Measurements from ENCODE around the gene HSF5. TPM values are rescaled to one million over a fixed set of nuclear protein-coding genes. Genes with fewer than 3 reads are reported as not detected.
A peak's percentile ranks its signal among the peaks of the same experiment; 100 is the strongest.

Gene HSF5
- total and polyA plus RNA-seq, 7 experiments from 2014 or later: 0.34 to 4.0 (median 3.0) TPM

- peaks cover 7 to 17% (median 14%) of the 10 kb centered on the region in 7 donors for H3K4me1 Mint-ChIP-seq
- Histone ChIP-seq H3K9me3 (ENCODE audit: control insufficient read depth in 2 of 3, low read length in 3 of 3) (no peaks in the 10 kb centered on the region), H3K4me1 (ENCODE audit: control insufficient read depth in 2 of 2, insufficient read depth in 2 of 2, low read length in 2 of 2) (peaks cover 0 to 9% of the 10 kb centered on the region in 2 donors), H3K36me3 (ENCODE audit: control insufficient read depth in 2 of 3, insufficient read depth in 3 of 3, low read length in 3 of 3) (no peaks in the 10 kb centered on the region), H3K4me3 (ENCODE audit: low read length) (no peak overlapping the region), H3K27me3 (ENCODE audit: control insufficient read depth in 2 of 2, insufficient read depth in 2 of 2, low read length in 2 of 2) (no peaks in the 10 kb centered on the region), H3K27ac (ENCODE audit: low read depth, low read length) (no peak overlapping the region)
- ATAC-seq: no peak
- POLR2A ChIA-PET: interaction anchor here (1.5 kb wide), 1 partner anchor 77 kb away, joined by 3 read pairs; no protein-coding TSS in a partner anchor
- no peak overlapping the region for H3K27ac Mint-ChIP-seq
- H3K9me3 Mint-ChIP-seq: no peaks in the 10 kb centered on the region
- peaks cover 0 to 6% (median 0%) of the 10 kb centered on the region in 5 donors for H3K36me3 Mint-ChIP-seq
- CTCF ChIA-PET: interaction anchor here (1.1 kb wide), 1 partner anchor 104 kb away, joined by 3 read pairs; no protein-coding TSS in a partner anchor
- no peak overlapping the region for H3K4me3 Mint-ChIP-seq
- H3K27me3 Mint-ChIP-seq: no peaks in the 10 kb centered on the region
- DNase-seq: no peak
- intact Hi-C loops (cut with micrococcal nuclease): no loop called here
Measured at GRCh38 chr17:58421711-58422110, 66.5 kb downstream of the HSF5 start.

GRCh38 chr17:58420827-58421226, 67.4 kb downstream of the HSF5 start:
- Histone ChIP-seq H3K27me3 (ENCODE audit: control insufficient read depth in 2 of 2, insufficient read depth in 2 of 2, low read length in 2 of 2) (no peaks in the 10 kb centered on the region), H3K9me3 (ENCODE audit: control insufficient read depth in 2 of 3, low read length in 3 of 3) (no peaks in the 10 kb centered on the region), H3K4me1 (ENCODE audit: control insufficient read depth in 2 of 2, insufficient read depth in 2 of 2, low read length in 2 of 2) (peaks cover 0 to 9% of the 10 kb centered on the region in 2 donors), H3K4me3 (ENCODE audit: low read length) (no peak overlapping the region), H3K27ac (ENCODE audit: low read depth, low read length) (no peak overlapping the region), H3K36me3 (ENCODE audit: control insufficient read depth in 2 of 3, insufficient read depth in 3 of 3, low read length in 3 of 3) (no peaks in the 10 kb centered on the region)
- peaks cover 7 to 19% (median 14%) of the 10 kb centered on the region in 7 donors for H3K4me1 Mint-ChIP-seq
- H3K9me3 Mint-ChIP-seq: no peaks in the 10 kb centered on the region
- intact Hi-C loops (cut with micrococcal nuclease): no loop called here
- ChIA-PET POLR2A (interaction anchor here (1.5 kb wide), 1 partner anchor 76 kb away, joined by 3 read pairs; no protein-coding TSS in a partner anchor), CTCF (interaction anchor here (1.7 kb wide), 1 partner anchor 74 kb away, joined by 4 read pairs; no protein-coding TSS in a partner anchor)
- no peak overlapping the region for H3K4me3 Mint-ChIP-seq
- no peaks in the 10 kb centered on the region for H3K27me3 Mint-ChIP-seq
- ATAC-seq: no peak
- DNase-seq: no peak
- no peak overlapping the region for H3K27ac Mint-ChIP-seq
- peaks cover 0 to 6% (median 0%) of the 10 kb centered on the region in 5 donors for H3K36me3 Mint-ChIP-seq

GRCh38 chr17:58417300-58418092, 70.7 kb downstream of the HSF5 start, which contains the start of gene RNF43:
Gene RNF43 (minus strand): TSS chr17:58417534. CDS start chr17:58415577, 1,957 bp downstream.
- Mint-ChIP-seq H3K4me3 (peak within 1 kb of the TSS in 6 of 10 donors; percentile 0 to 69 (median 32)), H3K27me3 (no peaks in the 10 kb centered on the region), H3K36me3 (no peaks in the 10 kb centered on the region), H3K27ac (peak within 1 kb of the TSS; percentile 1 to 94 (median 51)), H3K9me3 (no peaks in the 10 kb centered on the region), H3K4me1 (peaks cover 9 to 27% (median 14%) of the 10 kb centered on the region in 7 donors)
- DNase-seq (peak; percentile 63 to 94 (median 90)), ATAC-seq (peak; percentile 100)
- CTCF ChIA-PET: interaction anchor here (0.6 to 5.0 kb wide), 24 partner anchors 9 to 461 kb away, joined by 3 to 64 read pairs (median 4); partner anchors contain the start of genes HSF5 and SUPT4H1
- Histone ChIP-seq H3K4me1 (ENCODE audit: control insufficient read depth in 2 of 2, insufficient read depth in 2 of 2, low read length in 2 of 2) (peaks cover 0 to 9% of the 10 kb centered on the region in 2 donors), H3K27me3 (ENCODE audit: control insufficient read depth in 2 of 2, insufficient read depth in 2 of 2, low read length in 2 of 2) (no peaks in the 10 kb centered on the region), H3K27ac (ENCODE audit: low read depth, low read length) (peak within 1 kb of the TSS; percentile 24), H3K4me3 (ENCODE audit: low read length) (no peak within 1 kb of the TSS), H3K9me3 (ENCODE audit: control insufficient read depth in 2 of 3, low read length in 3 of 3) (no peaks in the 10 kb centered on the region), H3K36me3 (ENCODE audit: control insufficient read depth in 2 of 3, insufficient read depth in 3 of 3, low read length in 3 of 3) (no peaks in the 10 kb centered on the region)
- intact Hi-C loops (cut with micrococcal nuclease): loop anchor here (1.0 to 5.0 kb wide), 10 partner anchors 15 to 168 kb away; partner anchors contain the start of genes SUPT4H1 (in 2 of the 2) and TSPOAP1 (in 1 of the 2)
- POLR2A ChIA-PET: interaction anchor here (0.5 to 2.3 kb wide), 15 partner anchors 10 to 1327 kb away, joined by 3 to 26 read pairs (median 5); partner anchors contain the start of genes SUPT4H1, TEX14 and TSPOAP1

- Mint-ChIP-seq H3K27ac (peak overlapping the region in 6 of 9 donors; percentile 3 to 94 (median 42)), H3K27me3 (no peaks in the 10 kb centered on the region), H3K36me3 (no peaks in the 10 kb centered on the region), H3K4me3 (no peak overlapping the region), H3K9me3 (no peaks in the 10 kb centered on the region), H3K4me1 (peaks cover 9 to 27% (median 14%) of the 10 kb centered on the region in 7 donors)
- intact Hi-C loops (cut with micrococcal nuclease): loop anchor here (1.0 to 5.0 kb wide), 8 partner anchors 14 to 168 kb away; partner anchors contain the start of genes SUPT4H1 (in 1 of the 2) and TSPOAP1 (in 1 of the 2)
- Histone ChIP-seq H3K36me3 (ENCODE audit: control insufficient read depth in 2 of 3, insufficient read depth in 3 of 3, low read length in 3 of 3) (no peaks in the 10 kb centered on the region), H3K9me3 (ENCODE audit: control insufficient read depth in 2 of 3, low read length in 3 of 3) (no peaks in the 10 kb centered on the region), H3K27ac (ENCODE audit: low read depth, low read length) (peak overlapping the region; percentile 24), H3K4me3 (ENCODE audit: low read length) (no peak overlapping the region), H3K4me1 (ENCODE audit: control insufficient read depth in 2 of 2, insufficient read depth in 2 of 2, low read length in 2 of 2) (peaks cover 0 to 9% of the 10 kb centered on the region in 2 donors), H3K27me3 (ENCODE audit: control insufficient read depth in 2 of 2, insufficient read depth in 2 of 2, low read length in 2 of 2) (no peaks in the 10 kb centered on the region)
- POLR2A ChIA-PET: interaction anchor here (0.5 to 2.3 kb wide), 13 partner anchors 10 to 1328 kb away, joined by 3 to 26 read pairs (median 5); partner anchors contain the start of genes SUPT4H1 and TSPOAP1
- no peak for ATAC-seq
- CTCF ChIA-PET: interaction anchor here (0.7 to 5.0 kb wide), 16 partner anchors 35 to 117 kb away, joined by 3 to 64 read pairs (median 4); partner anchors contain the start of gene SUPT4H1
- DNase-seq: no peak
Measured at GRCh38 chr17:58416937-58417299, 71.3 kb downstream of the HSF5 start.

- no peak for ATAC-seq
- Histone ChIP-seq H3K36me3 (ENCODE audit: control insufficient read depth in 2 of 3, insufficient read depth in 3 of 3, low read length in 3 of 3) (no peaks in the 10 kb centered on the region), H3K9me3 (ENCODE audit: control insufficient read depth in 2 of 3, low read length in 3 of 3) (no peaks in the 10 kb centered on the region), H3K4me3 (ENCODE audit: low read length) (no peak overlapping the region), H3K4me1 (ENCODE audit: control insufficient read depth in 2 of 2, insufficient read depth in 2 of 2, low read length in 2 of 2) (peaks cover 0 to 9% of the 10 kb centered on the region in 2 donors), H3K27me3 (ENCODE audit: control insufficient read depth in 2 of 2, insufficient read depth in 2 of 2, low read length in 2 of 2) (no peaks in the 10 kb centered on the region), H3K27ac (ENCODE audit: low read depth, low read length) (no peak overlapping the region)
- no peak for DNase-seq
- H3K27me3 Mint-ChIP-seq: no peaks in the 10 kb centered on the region
- POLR2A ChIA-PET: interaction anchor here (1.2 to 2.3 kb wide), 6 partner anchors 65 to 99 kb away, joined by 3 to 26 read pairs (median 4); partner anchors contain the start of gene SUPT4H1
- peaks cover 9 to 27% (median 14%) of the 10 kb centered on the region in 7 donors for H3K4me1 Mint-ChIP-seq
- CTCF ChIA-PET: interaction anchor here (0.7 to 5.0 kb wide), 6 partner anchors 51 to 217 kb away, joined by 3 to 64 read pairs (median 6); partner anchors contain the start of gene SUPT4H1
- intact Hi-C loops (cut with micrococcal nuclease): loop anchor here in 1 of 2 donors (2.0 to 5.0 kb wide), 4 partner anchors 14 to 114 kb away; no protein-coding TSS in a partner anchor
- H3K4me3 Mint-ChIP-seq: no peak overlapping the region
- no peaks in the 10 kb centered on the region for H3K36me3 Mint-ChIP-seq
- no peaks in the 10 kb centered on the region for H3K9me3 Mint-ChIP-seq
- no peak overlapping the region for H3K27ac Mint-ChIP-seq
Measured at GRCh38 chr17:58416396-58416795, 71.8 kb downstream of the HSF5 start.

All from naive thymus-derived CD4-positive, alpha-beta T cell (primary cell).